IPS-11a (cell line): ENCODE data around the gene TMC3.
"Not testable (repeated sequence)": the region's sequence is repeated elsewhere in the genome, so short reads cannot be mapped to it uniquely, and the experiment has no call there.

Experiments used
- H3K4me3 ChIP-seq: one replicate; pipeline ENCODE4 v1.5.1; 2013; ENCODE audit warnings: low read depth, low read length, control low read depth

TMC3 gene

GRCh38 chr15:81348691-81349090 is 25.3 kb downstream of the TMC3 start:
- not testable (repeated sequence) for H3K4me3 ChIP-seq

GRCh38 chr15:81347910-81348309 is 26.1 kb downstream of the TMC3 start:
- no peak overlapping the region for H3K4me3 ChIP-seq

- no peak overlapping the region for H3K4me3 ChIP-seq
Measured at GRCh38 chr15:81346611-81347010, 27.4 kb downstream of the TMC3 start.

GRCh38 chr15:81343371-81343770 is 30.6 kb downstream of the TMC3 start:
- H3K4me3 ChIP-seq, result no peak overlapping the region

- H3K4me3 ChIP-seq, result no peak overlapping the region
Measured at GRCh38 chr15:81341351-81341750, 32.7 kb downstream of the TMC3 start.

- H3K4me3 ChIP-seq, result no peak overlapping the region
Measured at GRCh38 chr15:81339851-81340250, 34.2 kb downstream of the TMC3 start.

- no peak overlapping the region for H3K4me3 ChIP-seq
Measured at GRCh38 chr15:81339321-81339720, 34.7 kb downstream of the TMC3 start.

- H3K4me3 ChIP-seq, result no peak overlapping the region
Measured at GRCh38 chr15:81338170-81339007, 35.6 kb downstream of the TMC3 start.

GRCh38 chr15:81337713-81338157 is 36.3 kb downstream of the TMC3 start:
- H3K4me3 ChIP-seq, result no peak overlapping the region

- H3K4me3 ChIP-seq, result no peak overlapping the region
Measured at GRCh38 chr15:81337241-81337640, 36.8 kb downstream of the TMC3 start.

GRCh38 chr15:81336568-81336967 is 37.4 kb downstream of the TMC3 start:
- H3K4me3 ChIP-seq, result no peak overlapping the region

- H3K4me3 ChIP-seq, result no peak overlapping the region
Measured at GRCh38 chr15:81335631-81336030, 38.4 kb downstream of the TMC3 start.

GRCh38 chr15:81334768-81335435 is 39.1 kb downstream of the TMC3 start:
- H3K4me3 ChIP-seq, result no peak overlapping the region

GRCh38 chr15:81333363-81333762 is 40.6 kb downstream of the TMC3 start:
- no peak overlapping the region for H3K4me3 ChIP-seq

- H3K4me3 ChIP-seq, result no peak overlapping the region
Measured at GRCh38 chr15:81332326-81332725, 41.7 kb downstream of the TMC3 start.

- no peak overlapping the region for H3K4me3 ChIP-seq
Measured at GRCh38 chr15:81331600-81331999, 42.4 kb downstream of the TMC3 start.

GRCh38 chr15:81331141-81331540 is 42.9 kb downstream of the TMC3 start:
- H3K4me3 ChIP-seq, result not testable (repeated sequence)

- H3K4me3 ChIP-seq, result no peak overlapping the region
Measured at GRCh38 chr15:81330366-81331090, 43.5 kb downstream of the TMC3 start.

GRCh38 chr15:81329446-81329845 is 44.6 kb downstream of the TMC3 start:
- H3K4me3 ChIP-seq, result no peak overlapping the region

- H3K4me3 ChIP-seq, result no peak overlapping the region
Measured at GRCh38 chr15:81327516-81327915, 46.5 kb downstream of the TMC3 start.

GRCh38 chr15:81326466-81327212 is 47.4 kb downstream of the TMC3 start:
- no peak overlapping the region for H3K4me3 ChIP-seq
